Measurements from ENCODE around the gene FAM131C.
"Not testable (repeated sequence)": the region's sequence is repeated elsewhere in the genome, so short reads cannot be mapped to it uniquely, and the experiment has no call there.

The FAM131C gene

GRCh38 chr1:16058394-16059120, 14.9 kb downstream of the FAM131C start:
- DNase-seq (ENCODE audit: low spot score) = not testable (repeated sequence)

- DNase-seq (ENCODE audit: low spot score) = not testable (repeated sequence)
Observed at GRCh38 chr1:16057314-16057915, 16.0 kb downstream of the FAM131C start.

- not testable (repeated sequence) for DNase-seq (ENCODE audit: low spot score)
Observed at GRCh38 chr1:16056521-16056912, 16.9 kb downstream of the FAM131C start.

- peak; percentile 87 for DNase-seq (ENCODE audit: low spot score)
Observed at GRCh38 chr1:16055613-16056520, 17.6 kb downstream of the FAM131C start.

GRCh38 chr1:16054598-16055540, 18.6 kb downstream of the FAM131C start:
- DNase-seq (ENCODE audit: low spot score) = no peak

GRCh38 chr1:16053781-16054502, 19.5 kb downstream of the FAM131C start:
- no peak for DNase-seq (ENCODE audit: low spot score)

- not testable (repeated sequence) for DNase-seq (ENCODE audit: low spot score)
Observed at GRCh38 chr1:16051949-16052348, 21.5 kb downstream of the FAM131C start.

- no peak for DNase-seq (ENCODE audit: low spot score)
Observed at GRCh38 chr1:16051039-16051438, 22.4 kb downstream of the FAM131C start.

- no peak for DNase-seq (ENCODE audit: low spot score)
Observed at GRCh38 chr1:16050328-16050727, 23.1 kb downstream of the FAM131C start.

GRCh38 chr1:16048573-16049189, 24.8 kb downstream of the FAM131C start:
- no peak for DNase-seq (ENCODE audit: low spot score)

GRCh38 chr1:16047791-16048475, 25.5 kb downstream of the FAM131C start:
- DNase-seq (ENCODE audit: low spot score) = no peak

GRCh38 chr1:16046842-16047241, 26.6 kb downstream of the FAM131C start:
- no peak for DNase-seq (ENCODE audit: low spot score)

- no peak for DNase-seq (ENCODE audit: low spot score)
Observed at GRCh38 chr1:16043950-16044349, 29.5 kb downstream of the FAM131C start.

- DNase-seq (ENCODE audit: low spot score) = no peak
Observed at GRCh38 chr1:16043521-16043920, 29.9 kb downstream of the FAM131C start, which contains the start of gene CLCNKB. Gene CLCNKB (plus strand): TSS chr1:16043782. CDS start chr1:16044493, 711 bp downstream.

- DNase-seq (ENCODE audit: low spot score) = not testable (repeated sequence)
Observed at GRCh38 chr1:16042654-16043053, 30.8 kb downstream of the FAM131C start.

GRCh38 chr1:16042096-16042495, 31.4 kb downstream of the FAM131C start:
- DNase-seq (ENCODE audit: low spot score) = no peak

GRCh38 chr1:16041200-16041599, 32.3 kb downstream of the FAM131C start:
- DNase-seq (ENCODE audit: low spot score) = no peak

GRCh38 chr1:16039871-16040270, 33.6 kb downstream of the FAM131C start:
- DNase-seq (ENCODE audit: low spot score) = not testable (repeated sequence)

GRCh38 chr1:16038620-16038912, 34.9 kb downstream of the FAM131C start:
- DNase-seq (ENCODE audit: low spot score) = no peak

GRCh38 chr1:16036461-16036860, 37.0 kb downstream of the FAM131C start:
- DNase-seq (ENCODE audit: low spot score) = not testable (repeated sequence)
